WTC11 (cell line): ENCODE results near the gene EMC1. TPM values are rescaled to one million over a fixed set of nuclear protein-coding genes. Genes with fewer than 3 reads are reported as not detected.

Experiments used
- ATAC-seq: fragments of 200-7000 bp; cut with Tn5 transposase; 2 replicates; pipeline ENCODE4 v1.10.0; 2021; ENCODE audit warnings: mild to moderate bottlenecking, moderate library complexity
- CTCF ChIA-PET: fragments of 300-600 bp; sonication (Branson Sonifier 250); formaldehyde crosslinking; loops from one replicate; lab custom pipeline; 2021; ENCODE audit warnings: antibody characterized with exemption; lab: Charles Lee
- POLR2A ChIA-PET: fragments of 350-600 bp; sonication (Branson Sonifier 250); formaldehyde crosslinking; loops from one replicate; lab custom pipeline; 2021; ENCODE audit warnings: antibody characterized with exemption; lab: Charles Lee
- DNase-seq: peaks from one replicate; pipeline ENCODE4 v3.0.0; 2021; ENCODE audit warnings: low spot score
- H3K27ac Mint-ChIP-seq: 2 replicates; pipeline ENCODE4 v1.8.0; 2021; ENCODE audit warnings: mixed read lengths
- H3K27me3 Mint-ChIP-seq: 2 replicates; pipeline ENCODE4 v1.8.0; 2021; ENCODE audit warnings: low read depth, mild to moderate bottlenecking, moderate library complexity, mixed read lengths
- H3K36me3 Mint-ChIP-seq: 2 replicates; pipeline ENCODE4 v1.8.0; 2021; ENCODE audit warnings: mixed read lengths
- H3K4me1 Mint-ChIP-seq: 2 replicates; pipeline ENCODE4 v1.8.0; 2022; ENCODE audit warnings: mixed read lengths
- H3K4me3 Mint-ChIP-seq: 2 replicates; pipeline ENCODE4 v1.8.0; 2021; ENCODE audit warnings: mild to moderate bottlenecking, moderate library complexity, mixed read lengths
- H3K9me3 Mint-ChIP-seq: 2 replicates; pipeline ENCODE4 v1.8.0; 2021; ENCODE audit warnings: mixed read lengths
- AFF4 ChIP-seq: sonication (generic); formaldehyde crosslinking; IDR thresholded peaks from 2 replicates; pipeline ENCODE4 v1.8.1; 2023; ENCODE audit warnings: mild to moderate bottlenecking, missing genetic modification reagents, borderline replicate concordance
- ATF2 ChIP-seq: sonication (generic); formaldehyde crosslinking; IDR thresholded peaks from 2 replicates; pipeline ENCODE4 v1.8.1; 2022; ENCODE audit warnings: low read depth, missing genetic modification reagents, borderline replicate concordance
- CBFB ChIP-seq: sonication (generic); formaldehyde crosslinking; IDR thresholded peaks from 2 replicates; pipeline ENCODE4 v1.8.1; 2022; ENCODE audit warnings: mild to moderate bottlenecking, low read depth, missing genetic modification reagents
- CREB1 ChIP-seq: sonication (generic); formaldehyde crosslinking; IDR thresholded peaks from 2 replicates; pipeline ENCODE4 v1.8.0; 2023; ENCODE audit warnings: mild to moderate bottlenecking, missing genetic modification reagents
- E2F1 ChIP-seq: sonication (generic); formaldehyde crosslinking; IDR thresholded peaks from 2 replicates; pipeline ENCODE4 v1.8.0; 2022; ENCODE audit warnings: mild to moderate bottlenecking, missing genetic modification reagents
- FOXK1 ChIP-seq: sonication (generic); formaldehyde crosslinking; IDR thresholded peaks from 2 replicates; pipeline ENCODE4 v1.8.0; 2022; ENCODE audit warnings: mild to moderate bottlenecking, moderate library complexity, missing genetic modification reagents
- GTF2I ChIP-seq: fragments of 250-450 bp; sonication (Bioruptor Pico); conservative IDR thresholded peaks from 2 replicates; pipeline ENCODE4 v1.4.0; 2021; ENCODE audit warnings: mild to moderate bottlenecking
- IRF2 ChIP-seq: sonication (generic); formaldehyde crosslinking; IDR thresholded peaks from 2 replicates; pipeline ENCODE4 v1.8.0; 2022; ENCODE audit warnings: low read depth, missing genetic modification reagents, borderline replicate concordance
- MAX ChIP-seq: sonication (generic); formaldehyde crosslinking; IDR thresholded peaks from 2 replicates; pipeline ENCODE4 v1.8.0; 2022; ENCODE audit warnings: mild to moderate bottlenecking, missing genetic modification reagents
- NFATC4 ChIP-seq: fragments of 250-450 bp; sonication (Bioruptor Pico); IDR thresholded peaks from 2 replicates; pipeline ENCODE4 v1.9.0; 2021; ENCODE audit warnings: mild to moderate bottlenecking
- NR1H2 ChIP-seq: sonication (generic); formaldehyde crosslinking; IDR thresholded peaks from 2 replicates; pipeline ENCODE4 v1.9.0; 2021; ENCODE audit warnings: mild to moderate bottlenecking, moderate library complexity, missing genetic modification reagents
- PRRX2 ChIP-seq: fragments of 250-450 bp; sonication (Bioruptor Pico); IDR thresholded peaks from 2 replicates; pipeline ENCODE4 v1.8.0; 2021; ENCODE audit warnings: mild to moderate bottlenecking
- RORB ChIP-seq: fragments of 250-450 bp; sonication (Bioruptor Pico); IDR thresholded peaks from 2 replicates; pipeline ENCODE4 v1.9.0; 2021; ENCODE audit warnings: mild to moderate bottlenecking
- SMAD4 ChIP-seq: sonication (generic); formaldehyde crosslinking; IDR thresholded peaks from 2 replicates; pipeline ENCODE4 v1.8.0; 2022; ENCODE audit warnings: mild to moderate bottlenecking, missing genetic modification reagents
- TCF7 ChIP-seq: sonication (generic); formaldehyde crosslinking; IDR thresholded peaks from 2 replicates; pipeline ENCODE4 v1.8.0; 2022; ENCODE audit warnings: mild to moderate bottlenecking, low read depth, missing genetic modification reagents, moderate library complexity
- TEAD1 ChIP-seq: sonication (generic); formaldehyde crosslinking; IDR thresholded peaks from 2 replicates; pipeline ENCODE4 v1.8.0; 2022; ENCODE audit warnings: mild to moderate bottlenecking, missing genetic modification reagents
- ZNF121 ChIP-seq: sonication (generic); formaldehyde crosslinking; IDR thresholded peaks from 2 replicates; pipeline ENCODE4 v1.8.0; 2023; ENCODE audit warnings: missing genetic modification reagents
- ZNF219 ChIP-seq: sonication (generic); formaldehyde crosslinking; IDR thresholded peaks from 2 replicates; pipeline ENCODE4 v1.8.0; 2023; ENCODE audit warnings: missing genetic modification reagents, mild to moderate bottlenecking, borderline replicate concordance
- ZNF232 ChIP-seq: sonication (generic); formaldehyde crosslinking; IDR thresholded peaks from 2 replicates; pipeline ENCODE4 v1.8.0; 2022; ENCODE audit warnings: mild to moderate bottlenecking, missing genetic modification reagents
- ZNF263 ChIP-seq: sonication (generic); formaldehyde crosslinking; IDR thresholded peaks from 2 replicates; pipeline ENCODE4 v1.8.1; 2022; ENCODE audit warnings: low read depth, mild to moderate bottlenecking, moderate library complexity, missing genetic modification reagents
- total RNA-seq: library from RNA; stranded (reverse); gene quantifications from 3 replicates; pipeline ENCODE4 v1.2.3, GENCODE V29; 2021
- TF ChIP-seq, protein P1 (sequence below): sonication (generic); formaldehyde crosslinking; IDR thresholded peaks from 2 replicates; pipeline ENCODE4 v1.8.1; 2023; ENCODE audit warnings: mild to moderate bottlenecking, missing genetic modification reagents
- TF ChIP-seq, protein P2 (sequence below): fragments of 250-450 bp; sonication (Bioruptor Pico); IDR thresholded peaks from 2 replicates; pipeline ENCODE4 v2.1.2; 2022; ENCODE audit warnings: mild to moderate bottlenecking, moderate library complexity

EMC1 gene
- total RNA-seq, 1 experiment from 2014 or later: 53.5 TPM

GRCh38 chr1:19178734-19179398 lies 72.5 kb downstream of the EMC1 start:
- CTCF ChIA-PET: interaction anchor here (1.0 to 1.3 kb wide), 6 partner anchors 26 to 272 kb away, joined by 3 to 7 read pairs (median 3); no protein-coding TSS in a partner anchor
- H3K27ac Mint-ChIP-seq: no peak overlapping the region
- no peak overlapping the region for H3K4me3 Mint-ChIP-seq
- TF ChIP-seq ZNF121 (CRISPR knock-in tag): no peak
- TF ChIP-seq PRRX2 (CRISPR knock-in tag): no peak
- TF ChIP-seq NR1H2: no peak
- no peak for TF ChIP-seq FOXK1 (CRISPR knock-in tag)
- TF ChIP-seq, protein P1, sequence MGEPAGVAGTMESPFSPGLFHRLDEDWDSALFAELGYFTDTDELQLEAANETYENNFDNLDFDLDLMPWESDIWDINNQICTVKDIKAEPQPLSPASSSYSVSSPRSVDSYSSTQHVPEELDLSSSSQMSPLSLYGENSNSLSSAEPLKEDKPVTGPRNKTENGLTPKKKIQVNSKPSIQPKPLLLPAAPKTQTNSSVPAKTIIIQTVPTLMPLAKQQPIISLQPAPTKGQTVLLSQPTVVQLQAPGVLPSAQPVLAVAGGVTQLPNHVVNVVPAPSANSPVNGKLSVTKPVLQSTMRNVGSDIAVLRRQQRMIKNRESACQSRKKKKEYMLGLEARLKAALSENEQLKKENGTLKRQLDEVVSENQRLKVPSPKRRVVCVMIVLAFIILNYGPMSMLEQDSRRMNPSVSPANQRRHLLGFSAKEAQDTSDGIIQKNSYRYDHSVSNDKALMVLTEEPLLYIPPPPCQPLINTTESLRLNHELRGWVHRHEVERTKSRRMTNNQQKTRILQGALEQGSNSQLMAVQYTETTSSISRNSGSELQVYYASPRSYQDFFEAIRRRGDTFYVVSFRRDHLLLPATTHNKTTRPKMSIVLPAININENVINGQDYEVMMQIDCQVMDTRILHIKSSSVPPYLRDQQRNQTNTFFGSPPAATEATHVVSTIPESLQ (CRISPR knock-in tag): no peak
- no peak for TF ChIP-seq TEAD1 (CRISPR knock-in tag)
- TF ChIP-seq GTF2I: no peak
- no peak for TF ChIP-seq AFF4
- TF ChIP-seq, protein P2, sequence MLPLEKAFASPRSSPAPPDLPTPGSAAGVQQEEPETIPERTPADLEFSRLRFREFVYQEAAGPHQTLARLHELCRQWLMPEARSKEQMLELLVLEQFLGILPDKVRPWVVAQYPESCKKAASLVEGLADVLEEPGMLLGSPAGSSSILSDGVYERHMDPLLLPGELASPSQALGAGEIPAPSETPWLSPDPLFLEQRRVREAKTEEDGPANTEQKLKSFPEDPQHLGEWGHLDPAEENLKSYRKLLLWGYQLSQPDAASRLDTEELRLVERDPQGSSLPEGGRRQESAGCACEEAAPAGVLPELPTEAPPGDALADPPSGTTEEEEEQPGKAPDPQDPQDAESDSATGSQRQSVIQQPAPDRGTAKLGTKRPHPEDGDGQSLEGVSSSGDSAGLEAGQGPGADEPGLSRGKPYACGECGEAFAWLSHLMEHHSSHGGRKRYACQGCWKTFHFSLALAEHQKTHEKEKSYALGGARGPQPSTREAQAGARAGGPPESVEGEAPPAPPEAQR (CRISPR knock-in tag): no peak
- no peak for TF ChIP-seq E2F1
- TF ChIP-seq SMAD4 (CRISPR knock-in tag): no peak
- TF ChIP-seq ZNF219 (CRISPR knock-in tag): no peak
- TF ChIP-seq CREB1 (CRISPR knock-in tag): no peak
- no peak for TF ChIP-seq TCF7
- no peak for TF ChIP-seq ZNF263 (CRISPR knock-in tag)
- no peak for TF ChIP-seq RORB (CRISPR knock-in tag)
- TF ChIP-seq MAX (CRISPR knock-in tag): no peak
- TF ChIP-seq, all 79 proteins: peak for 0
- no peaks in the 10 kb centered on the region for H3K4me1 Mint-ChIP-seq
- no peaks in the 10 kb centered on the region for H3K9me3 Mint-ChIP-seq
- POLR2A ChIA-PET: no interaction called here
- H3K36me3 Mint-ChIP-seq: peaks cover 70% of the 10 kb centered on the region
- ATAC-seq (no peak), DNase-seq (no peak)
- no peaks in the 10 kb centered on the region for H3K27me3 Mint-ChIP-seq

GRCh38 chr1:19177811-19178210 lies 73.5 kb downstream of the EMC1 start:
- Mint-ChIP-seq H3K27ac (no peak overlapping the region), H3K4me1 (no peaks in the 10 kb centered on the region)
- TF ChIP-seq ZNF232 (CRISPR knock-in tag): no peak
- TF ChIP-seq NFATC4: no peak
- TF ChIP-seq ATF2 (CRISPR knock-in tag): no peak
- TF ChIP-seq IRF2 (CRISPR knock-in tag): no peak
- no peak for TF ChIP-seq CBFB
- TF ChIP-seq, all 79 proteins: peak for 0
- ATAC-seq (no peak), DNase-seq (no peak)
- ChIA-PET CTCF (no interaction called here), POLR2A (no interaction called here)
- Mint-ChIP-seq H3K4me3 (no peak overlapping the region), H3K27me3 (no peaks in the 10 kb centered on the region), H3K9me3 (no peaks in the 10 kb centered on the region), H3K36me3 (peaks cover 70% of the 10 kb centered on the region)
